ENCODE measurements around the gene MAP6.

MAP6 gene

GRCh38 chr11:75667255-75667830 lies 1.5 kb downstream of the MAP6 start:
- H3K4me3 ChIP-seq (ENCODE audit: control insufficient read depth, low read depth, low read length): peak overlapping the region; percentile 20
- TF ChIP-seq, protein P1, sequence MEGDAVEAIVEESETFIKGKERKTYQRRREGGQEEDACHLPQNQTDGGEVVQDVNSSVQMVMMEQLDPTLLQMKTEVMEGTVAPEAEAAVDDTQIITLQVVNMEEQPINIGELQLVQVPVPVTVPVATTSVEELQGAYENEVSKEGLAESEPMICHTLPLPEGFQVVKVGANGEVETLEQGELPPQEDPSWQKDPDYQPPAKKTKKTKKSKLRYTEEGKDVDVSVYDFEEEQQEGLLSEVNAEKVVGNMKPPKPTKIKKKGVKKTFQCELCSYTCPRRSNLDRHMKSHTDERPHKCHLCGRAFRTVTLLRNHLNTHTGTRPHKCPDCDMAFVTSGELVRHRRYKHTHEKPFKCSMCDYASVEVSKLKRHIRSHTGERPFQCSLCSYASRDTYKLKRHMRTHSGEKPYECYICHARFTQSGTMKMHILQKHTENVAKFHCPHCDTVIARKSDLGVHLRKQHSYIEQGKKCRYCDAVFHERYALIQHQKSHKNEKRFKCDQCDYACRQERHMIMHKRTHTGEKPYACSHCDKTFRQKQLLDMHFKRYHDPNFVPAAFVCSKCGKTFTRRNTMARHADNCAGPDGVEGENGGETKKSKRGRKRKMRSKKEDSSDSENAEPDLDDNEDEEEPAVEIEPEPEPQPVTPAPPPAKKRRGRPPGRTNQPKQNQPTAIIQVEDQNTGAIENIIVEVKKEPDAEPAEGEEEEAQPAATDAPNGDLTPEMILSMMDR (conservative IDR thresholded peaks at IDR 0.05; ENCODE audit: control insufficient read depth, insufficient read depth, low read depth, low read length): no peak
- no peak for DNase-seq (ENCODE audit: low read depth)

DNA sequence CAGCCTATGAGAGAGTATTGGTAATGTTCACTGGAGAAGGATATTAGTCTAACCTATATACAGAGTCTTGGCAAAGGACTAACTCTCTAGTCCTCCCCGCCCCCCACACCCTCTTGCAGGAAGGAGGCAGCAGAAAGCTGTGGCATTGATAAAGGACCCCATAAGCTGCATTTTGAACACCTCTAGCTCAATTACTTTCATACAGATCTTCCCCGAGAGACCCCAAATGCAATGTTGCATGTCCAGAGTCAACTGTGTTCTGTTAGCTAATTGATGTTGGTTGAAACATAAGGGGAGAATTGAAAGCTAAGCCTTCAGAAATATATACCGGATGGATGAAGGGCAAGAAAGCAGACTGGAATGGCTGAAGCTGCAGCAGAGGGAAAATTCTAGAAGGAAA lies 2.8 kb downstream of the MAP6 start:
- DNase-seq (ENCODE audit: low read depth): no peak
- H3K4me3 ChIP-seq (ENCODE audit: control insufficient read depth, low read depth, low read length): no peak overlapping the region
- TF ChIP-seq, protein P1 (conservative IDR thresholded peaks at IDR 0.05; ENCODE audit: control insufficient read depth, insufficient read depth, low read depth, low read length): no peak

- H3K4me3 ChIP-seq (ENCODE audit: control insufficient read depth, low read depth, low read length): no peak overlapping the region
- TF ChIP-seq, protein P1 (conservative IDR thresholded peaks at IDR 0.05; ENCODE audit: control insufficient read depth, insufficient read depth, low read depth, low read length): no peak
- DNase-seq (ENCODE audit: low read depth): no peak
Observed at GRCh38 chr11:75665126-75665525, 3.7 kb downstream of the MAP6 start.

GRCh38 chr11:75664389-75664788 lies 4.4 kb downstream of the MAP6 start:
- TF ChIP-seq, protein P1 (conservative IDR thresholded peaks at IDR 0.05; ENCODE audit: control insufficient read depth, insufficient read depth, low read depth, low read length): no peak
- no peak for DNase-seq (ENCODE audit: low read depth)
- H3K4me3 ChIP-seq (ENCODE audit: control insufficient read depth, low read depth, low read length): no peak overlapping the region

- no peak for DNase-seq (ENCODE audit: low read depth)
- no peak overlapping the region for H3K4me3 ChIP-seq (ENCODE audit: control insufficient read depth, low read depth, low read length)
- TF ChIP-seq, protein P1 (conservative IDR thresholded peaks at IDR 0.05; ENCODE audit: control insufficient read depth, insufficient read depth, low read depth, low read length): no peak
Observed at GRCh38 chr11:75663808-75664207, 5.0 kb downstream of the MAP6 start.

DNA sequence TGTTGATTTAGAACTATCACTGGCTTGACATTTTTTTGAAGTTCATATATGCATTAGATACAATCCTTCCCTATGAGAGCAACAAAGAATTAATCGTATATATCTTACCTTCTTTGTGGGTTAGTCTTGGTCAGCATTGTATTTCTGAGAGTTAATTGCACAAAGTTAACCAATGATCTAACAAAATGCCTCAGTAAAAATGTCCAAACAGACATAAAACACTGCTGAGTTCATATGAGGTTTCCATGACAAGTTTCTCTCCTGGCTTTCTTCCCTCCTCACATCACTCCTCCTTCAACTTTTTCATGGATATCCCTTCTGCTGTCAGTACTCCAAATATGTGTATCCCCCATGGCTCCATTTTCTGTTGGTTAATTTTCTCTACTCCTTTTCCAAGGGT lies 9.0 kb downstream of the MAP6 start:
- TF ChIP-seq, protein P1 (conservative IDR thresholded peaks at IDR 0.05; ENCODE audit: control insufficient read depth, insufficient read depth, low read depth, low read length): no peak
- H3K4me3 ChIP-seq (ENCODE audit: control insufficient read depth, low read depth, low read length): no peak overlapping the region
- DNase-seq (ENCODE audit: low read depth): no peak

Measured in fibroblast of mammary gland (primary cell).